ENCODE results near the gene BCKDHA.

The BCKDHA gene

GRCh38 chr19:41397086-41398049, at the start of gene BCKDHA, which contains the start of gene EXOSC5:
Gene BCKDHA, plus strand, starts transcription at chr19:41397818. Its CDS starts 10 bp downstream, at chr19:41397828.
Gene EXOSC5, minus strand, starts transcription at chr19:41397359. Its CDS starts 31 bp downstream, at chr19:41397328.
- peak; percentile 96 for DNase-seq (ENCODE audit: low read depth)

DNA sequence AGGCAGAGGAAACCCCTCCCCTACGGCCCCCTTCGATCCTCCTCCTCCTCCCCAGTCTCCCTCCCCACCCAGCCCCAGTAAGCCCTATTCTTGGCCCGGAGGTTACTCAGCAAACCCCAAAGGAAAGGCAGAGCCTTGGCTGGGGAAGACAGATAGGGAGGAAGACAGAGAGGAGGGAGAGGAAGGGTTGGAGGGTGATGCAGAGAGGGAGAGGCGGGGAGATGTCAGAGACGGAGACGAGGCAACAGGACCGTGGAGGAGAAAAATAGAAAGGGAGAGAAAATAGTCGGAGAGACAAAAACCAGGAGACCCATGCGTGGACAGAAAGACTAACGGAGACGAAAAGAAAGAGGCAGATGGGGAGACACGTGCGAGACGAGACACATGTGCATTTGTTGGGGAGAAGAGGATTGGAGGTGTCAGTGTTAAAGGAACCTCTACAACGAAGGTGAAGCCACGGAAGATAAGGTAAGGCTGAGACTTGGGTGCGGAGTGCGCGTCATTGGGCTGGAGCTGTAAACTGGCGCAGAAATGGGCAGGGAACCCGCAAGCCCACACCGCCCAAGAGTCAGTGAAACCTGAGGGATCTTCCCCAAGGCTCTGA, 46.8 kb upstream of the BCKDHA start:
- no peak for DNase-seq (ENCODE audit: low read depth)

GRCh38 chr19:41351339-41352245, 46.0 kb upstream of the BCKDHA start:
- peak; percentile 67 for DNase-seq (ENCODE audit: low read depth)

DNA sequence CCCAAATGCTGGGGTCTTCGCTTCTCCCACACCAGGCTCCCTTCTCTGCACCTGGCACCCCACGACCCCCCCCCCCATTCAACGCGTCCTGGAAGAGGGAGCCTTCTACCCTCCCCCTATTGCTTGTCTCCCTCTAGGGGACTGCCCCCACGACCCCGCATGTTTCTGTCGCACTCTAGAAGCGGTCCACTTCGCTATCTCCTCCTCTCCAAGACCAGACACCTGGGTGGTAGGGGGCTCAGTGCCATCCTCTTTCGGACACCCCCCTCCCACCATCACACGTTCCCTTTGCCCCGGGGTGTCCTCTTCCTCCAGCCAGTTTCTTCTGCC, 45.4 kb upstream of the BCKDHA start:
- DNase-seq (ENCODE audit: low read depth): no peak

GRCh38 chr19:41352609-41353465, 44.8 kb upstream of the BCKDHA start:
- peak; percentile 60 for DNase-seq (ENCODE audit: low read depth)

DNA sequence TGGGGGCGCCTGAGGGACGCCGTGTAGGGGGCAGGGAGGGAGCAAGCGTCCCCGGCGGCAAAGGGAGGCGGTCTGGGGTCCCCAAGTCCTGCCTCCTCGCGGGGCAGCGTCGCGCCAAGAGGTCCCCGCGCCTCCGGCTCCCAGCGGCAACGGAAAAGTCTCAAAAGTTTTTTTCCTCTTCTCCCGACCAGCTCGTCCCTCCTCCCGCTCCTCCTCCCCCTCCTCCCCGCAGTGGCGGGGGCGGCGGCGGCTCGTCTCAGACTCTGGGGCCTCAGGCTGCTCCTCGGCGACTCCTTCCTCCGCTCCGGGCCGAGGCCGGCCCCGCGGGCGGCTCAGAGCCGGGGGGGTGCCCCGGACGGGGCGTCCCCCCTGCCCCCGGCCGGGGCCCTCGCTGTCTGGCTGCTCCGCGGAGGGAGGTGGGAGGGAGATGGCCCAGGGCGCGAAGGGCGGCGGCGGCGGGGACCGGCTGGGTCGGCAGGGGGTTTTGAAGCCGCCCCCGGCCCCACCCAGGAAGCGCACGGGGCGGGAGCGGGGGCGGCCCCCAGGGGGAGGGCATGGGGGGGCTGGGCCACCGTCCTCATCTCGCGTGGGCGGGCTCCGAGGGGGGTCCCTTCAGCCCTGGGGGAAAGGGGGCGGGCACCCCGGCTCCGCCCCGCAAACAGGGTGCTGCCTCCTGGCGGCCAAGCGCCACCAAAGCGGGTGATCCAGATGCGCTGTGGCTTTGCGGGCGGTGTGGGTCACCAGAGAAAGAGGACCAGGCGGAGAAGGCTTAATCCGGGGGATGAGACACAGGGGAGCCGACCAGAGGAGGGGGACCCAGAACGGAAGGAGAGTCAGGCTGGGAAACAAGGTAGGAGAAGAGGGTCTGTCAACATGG, 43.9 kb upstream of the BCKDHA start, which contains the start of gene TGFB1:
TGFB1 (minus strand) TSS at position 457 of the 877 bp plus-strand sequence. CDS start 878 bp downstream, outside the sequence.
- peak; percentile 83 for DNase-seq (ENCODE audit: low read depth)

DNA sequence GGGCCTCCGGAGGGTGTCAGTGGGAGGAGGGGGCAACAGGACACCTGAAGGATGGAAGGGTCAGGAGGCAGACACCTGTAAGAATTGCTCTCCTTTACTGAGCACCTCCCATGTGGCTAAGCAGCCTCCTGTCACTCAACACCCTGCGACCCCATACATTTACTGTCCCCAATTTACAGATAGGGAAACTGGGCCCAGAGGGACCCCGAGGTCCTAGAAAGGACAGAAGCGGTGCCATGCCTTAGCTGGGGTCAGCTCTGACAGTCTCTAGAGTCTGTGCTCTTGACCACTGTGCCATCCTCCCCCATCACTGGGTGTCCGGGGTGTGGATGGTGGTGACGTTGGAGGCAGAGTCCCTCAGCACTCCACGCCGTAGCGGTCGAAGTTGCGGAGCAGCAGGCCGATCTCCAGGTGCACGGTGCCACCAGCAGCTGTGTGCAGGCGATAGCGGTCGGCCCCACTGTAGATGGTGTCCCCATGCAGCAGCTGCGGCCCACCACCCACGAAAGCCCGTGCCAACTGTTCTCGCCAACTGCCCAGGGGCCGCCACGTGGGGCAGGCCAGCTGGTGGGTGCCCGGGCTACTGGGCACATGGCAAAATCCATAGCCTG, 43.2 kb upstream of the BCKDHA start:
- DNase-seq (ENCODE audit: low read depth): no peak

GRCh38 chr19:41355035-41355434, 42.6 kb upstream of the BCKDHA start:
- no peak for DNase-seq (ENCODE audit: low read depth)

DNA sequence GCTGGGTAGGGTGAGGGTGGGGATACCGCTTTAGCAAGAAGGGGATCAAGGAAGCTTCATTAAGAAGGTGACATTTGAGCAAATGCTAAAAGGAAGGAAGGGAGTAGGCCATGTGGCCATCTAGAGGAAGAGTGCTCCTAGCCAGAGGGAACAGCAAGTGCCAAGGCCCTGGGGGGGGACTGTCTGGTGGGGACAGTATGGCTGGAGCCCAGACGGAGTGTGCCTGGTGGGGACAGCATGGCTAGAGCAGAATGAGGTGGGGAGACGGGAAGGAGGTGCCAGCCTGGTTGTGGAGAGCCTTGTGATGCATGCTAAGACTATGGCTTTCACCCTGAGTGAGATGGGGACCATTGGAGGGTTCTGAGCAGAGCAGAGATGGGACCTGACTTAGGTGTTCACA, 41.8 kb upstream of the BCKDHA start:
- no peak for DNase-seq (ENCODE audit: low read depth)

- no peak for DNase-seq (ENCODE audit: low read depth)
Measured at GRCh38 chr19:41356984-41357739, 40.5 kb upstream of the BCKDHA start.

DNA sequence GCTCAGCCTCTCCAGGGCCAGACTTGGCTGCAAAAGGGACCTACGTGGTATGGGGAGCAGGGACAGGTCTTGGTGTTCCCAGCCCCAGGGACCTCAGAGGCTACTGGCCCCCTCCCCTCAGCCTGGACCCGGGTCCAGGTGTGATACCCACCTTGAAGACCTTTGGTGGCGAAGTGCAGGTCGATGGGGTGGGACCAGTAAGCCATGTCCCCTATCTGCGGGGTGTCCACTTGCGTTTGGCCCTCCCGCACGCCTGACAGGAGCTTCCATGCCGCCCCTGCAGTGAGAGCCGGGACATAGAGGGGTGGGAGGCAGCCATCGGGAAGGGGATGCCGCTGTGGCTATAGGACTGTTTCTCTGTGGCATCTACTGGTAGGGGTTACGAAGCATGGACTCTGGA, 39.9 kb upstream of the BCKDHA start:
- no peak for DNase-seq (ENCODE audit: low read depth)

DNA sequence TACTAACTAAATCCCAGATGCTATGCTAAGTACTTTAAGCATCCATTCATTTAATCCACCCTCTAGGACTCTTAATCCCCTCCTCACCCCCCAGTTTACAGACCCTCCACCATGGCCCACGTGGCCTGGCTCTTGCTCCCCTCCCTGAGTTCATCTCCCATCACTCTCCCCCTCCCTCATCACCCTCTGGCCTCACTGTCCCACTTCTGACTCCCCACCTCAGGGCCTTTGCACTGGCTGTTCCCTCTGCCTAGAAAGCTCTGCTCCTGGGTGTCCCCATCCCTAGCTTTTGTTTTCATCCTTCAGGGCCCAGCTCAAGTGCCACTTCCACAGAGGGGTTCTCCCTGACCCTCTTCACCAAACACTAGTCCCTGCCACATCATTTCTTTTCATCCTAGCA, 37.9 kb upstream of the BCKDHA start:
- DNase-seq (ENCODE audit: low read depth): no peak

- no peak for DNase-seq (ENCODE audit: low read depth)
Measured at GRCh38 chr19:41362143-41362847, 35.3 kb upstream of the BCKDHA start.

DNA sequence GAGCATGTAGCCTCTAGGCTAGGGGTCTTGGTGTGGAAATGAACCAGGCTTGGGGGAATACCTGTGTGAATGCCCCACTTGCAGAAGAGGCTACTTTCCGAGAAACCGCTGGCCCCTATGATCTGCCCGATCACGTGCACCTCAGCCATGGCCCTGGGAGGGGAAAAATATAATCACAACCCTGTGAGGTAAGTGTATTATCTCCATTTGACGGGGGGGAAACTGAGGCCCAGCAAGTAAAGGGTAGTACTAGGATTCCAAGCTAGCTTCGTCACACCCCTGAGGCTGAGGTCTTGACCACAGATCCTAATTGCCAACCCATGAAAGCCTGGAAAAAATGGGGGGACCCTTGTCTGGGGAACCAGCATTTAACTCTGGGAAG, 34.3 kb upstream of the BCKDHA start:
- no peak for DNase-seq (ENCODE audit: low read depth)

DNA sequence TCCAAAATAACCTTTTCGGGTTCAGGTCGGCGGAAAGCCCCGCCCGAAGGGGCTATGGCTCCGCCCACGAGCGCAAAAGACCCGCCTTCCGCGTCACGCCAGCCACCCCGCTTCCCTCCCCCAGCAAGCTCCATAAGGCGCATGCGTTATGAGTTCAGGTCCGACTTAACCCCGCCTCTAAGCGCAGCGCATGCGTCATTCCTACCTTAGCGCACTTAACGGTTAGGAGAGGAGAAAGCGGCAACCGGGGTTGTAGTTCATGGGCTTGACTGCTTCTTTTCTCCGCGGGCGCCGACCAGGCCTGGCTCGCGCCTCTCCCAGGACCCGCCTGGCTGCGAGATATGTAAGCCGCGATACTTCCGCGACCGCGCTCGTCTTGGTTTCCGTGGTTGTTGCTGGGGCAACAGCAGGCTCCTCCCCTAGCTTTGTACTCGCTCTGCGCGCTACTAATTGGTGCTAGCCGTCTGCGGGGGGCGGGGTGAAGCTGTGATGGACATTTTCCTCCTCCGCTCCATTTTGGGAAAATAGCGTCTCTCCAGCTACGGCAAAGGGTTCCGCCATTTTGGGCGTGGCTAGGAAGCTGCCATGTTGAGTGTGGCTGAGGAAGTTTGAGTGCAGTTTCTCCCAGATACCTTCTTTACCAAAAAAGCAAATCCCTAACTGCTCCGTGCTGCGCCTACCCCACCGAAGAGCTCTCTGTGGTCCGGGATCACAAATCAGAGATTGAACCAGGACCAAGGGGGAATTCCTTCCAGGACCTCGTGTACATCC, 33.7 kb upstream of the BCKDHA start, which contains the start of gene B9D2:
B9D2 (minus strand) TSS at position 397 of the 771 bp plus-strand sequence. CDS start 630 bp downstream, outside the sequence.
- peak; percentile 95 for DNase-seq (ENCODE audit: low read depth)

DNA sequence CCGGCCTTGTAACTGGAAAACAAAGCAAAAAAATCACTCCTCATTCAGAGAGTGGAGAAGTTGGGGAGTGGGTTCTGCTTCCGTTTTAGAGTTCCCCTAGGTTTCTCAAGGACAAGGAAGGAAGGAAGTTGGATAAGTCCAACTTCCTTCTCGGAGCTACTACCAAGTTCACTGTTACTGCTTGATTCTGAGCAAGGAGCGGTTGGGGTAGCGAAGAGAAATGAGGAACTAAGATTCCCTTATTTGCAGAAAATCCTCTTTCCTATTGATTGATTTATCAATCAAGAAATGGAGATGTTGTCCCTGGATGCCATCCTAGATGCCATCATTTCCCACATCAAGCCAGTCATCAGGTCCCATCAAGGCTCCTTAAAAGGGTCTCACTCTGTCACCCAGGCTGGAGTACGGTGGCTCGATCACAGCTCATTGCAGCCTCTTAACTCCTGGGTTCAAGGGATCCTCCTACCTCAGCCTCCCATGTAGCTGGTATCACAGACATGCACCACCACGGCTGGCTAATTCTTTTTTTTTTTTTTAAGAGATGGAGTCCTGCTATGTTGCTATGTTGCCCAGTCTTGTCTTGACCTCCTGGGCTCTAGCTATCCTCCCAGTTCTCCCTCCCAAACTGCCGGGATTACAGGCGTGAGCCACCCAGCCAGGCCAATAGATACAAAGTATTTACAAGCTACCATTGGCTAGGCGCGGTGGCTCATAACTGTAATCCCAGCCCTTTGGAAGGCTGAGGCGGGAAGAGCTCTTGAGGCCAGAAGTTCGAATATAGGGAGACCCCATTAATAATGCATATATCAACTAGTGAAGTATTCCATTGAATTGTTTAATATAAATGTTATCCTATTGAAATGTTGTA, 32.9 kb upstream of the BCKDHA start:
- DNase-seq (ENCODE audit: low read depth): no peak

Data from stimulated activated CD8-positive, alpha-beta memory T cell treated with anti-CD3 and anti-CD28 coated beads, Interleukin-15, amount 100 ng/mL, for 1 hour (primary cell).